ENCODE data around the gene NAGA. TPM values are rescaled to one million over a fixed set of nuclear protein-coding genes. Genes with fewer than 3 reads are reported as not detected.

The NAGA gene
- polyA plus RNA-seq, 1 donor = 27.3 TPM

DNA sequence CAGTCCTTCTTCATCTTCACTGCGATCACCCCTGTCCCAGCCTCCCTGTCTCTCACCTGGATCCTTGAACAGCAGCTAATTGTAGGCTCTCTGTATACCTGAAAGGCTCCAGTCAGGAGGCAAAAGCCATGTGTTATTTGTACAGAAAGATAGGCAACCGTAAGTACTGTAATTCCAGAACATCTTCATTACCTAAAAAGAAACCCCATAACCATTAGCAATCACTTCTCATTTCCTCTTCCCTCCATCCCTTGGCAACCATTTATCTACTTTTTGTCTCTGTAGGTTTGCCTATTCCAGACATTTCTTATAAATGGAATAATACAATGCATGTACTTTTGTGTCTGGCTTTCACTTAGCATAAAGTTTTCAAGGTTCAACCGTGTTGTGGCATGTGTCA lies 17.8 kb downstream of the NAGA start:
- no peak for DNase-seq

- DNase-seq = no peak
Observed at GRCh38 chr22:42050641-42051180, 19.9 kb downstream of the NAGA start.

- DNase-seq = no peak
Observed at GRCh38 chr22:42041784-42042183, 28.8 kb downstream of the NAGA start.

DNA sequence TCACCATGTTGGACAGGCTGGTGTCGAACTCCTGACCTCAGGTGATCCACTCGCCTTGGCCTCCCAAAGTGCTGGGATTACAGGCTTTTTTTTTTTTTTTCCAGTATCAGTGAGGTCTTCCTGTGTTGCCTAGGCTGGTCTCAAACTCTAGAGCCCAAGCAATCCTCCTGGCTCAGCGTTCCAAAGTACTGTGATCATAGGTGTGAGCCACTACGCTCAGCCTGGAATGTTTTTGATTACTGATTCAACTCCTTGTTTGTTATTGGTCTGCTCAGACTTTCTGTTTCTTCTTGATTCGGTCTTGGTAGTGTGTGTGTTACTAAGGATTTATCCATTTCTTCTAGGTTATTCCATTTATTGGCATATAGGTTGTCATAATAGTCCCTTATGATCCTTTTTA lies 31.3 kb downstream of the NAGA start:
- DNase-seq = no peak

GRCh38 chr22:42035256-42035655 lies 35.4 kb downstream of the NAGA start:
- no peak for DNase-seq

- DNase-seq = no peak
Observed at GRCh38 chr22:42033263-42034181, 37.1 kb downstream of the NAGA start.

GRCh38 chr22:42026705-42027104 lies 43.9 kb downstream of the NAGA start:
- no peak for DNase-seq

DNA sequence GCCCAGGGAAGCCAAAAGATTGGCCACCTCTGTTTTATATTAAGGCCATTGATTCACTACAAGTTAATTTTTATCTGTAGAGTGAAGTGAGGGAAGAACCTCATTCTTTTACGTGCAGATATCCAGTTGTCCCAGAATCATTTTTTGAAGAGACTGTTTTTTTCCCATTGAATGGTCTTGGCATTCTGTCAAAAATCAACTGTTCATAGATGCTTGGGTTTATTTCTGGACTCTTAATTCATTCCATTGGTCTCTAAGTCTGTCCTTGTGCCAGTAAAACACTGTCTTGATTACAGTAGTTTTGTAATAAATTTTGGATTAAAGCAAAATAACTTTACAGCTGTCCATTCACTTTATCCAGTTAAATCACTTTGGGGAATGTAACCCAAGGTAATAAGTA lies 45.2 kb downstream of the NAGA start:
- no peak for DNase-seq

DNA sequence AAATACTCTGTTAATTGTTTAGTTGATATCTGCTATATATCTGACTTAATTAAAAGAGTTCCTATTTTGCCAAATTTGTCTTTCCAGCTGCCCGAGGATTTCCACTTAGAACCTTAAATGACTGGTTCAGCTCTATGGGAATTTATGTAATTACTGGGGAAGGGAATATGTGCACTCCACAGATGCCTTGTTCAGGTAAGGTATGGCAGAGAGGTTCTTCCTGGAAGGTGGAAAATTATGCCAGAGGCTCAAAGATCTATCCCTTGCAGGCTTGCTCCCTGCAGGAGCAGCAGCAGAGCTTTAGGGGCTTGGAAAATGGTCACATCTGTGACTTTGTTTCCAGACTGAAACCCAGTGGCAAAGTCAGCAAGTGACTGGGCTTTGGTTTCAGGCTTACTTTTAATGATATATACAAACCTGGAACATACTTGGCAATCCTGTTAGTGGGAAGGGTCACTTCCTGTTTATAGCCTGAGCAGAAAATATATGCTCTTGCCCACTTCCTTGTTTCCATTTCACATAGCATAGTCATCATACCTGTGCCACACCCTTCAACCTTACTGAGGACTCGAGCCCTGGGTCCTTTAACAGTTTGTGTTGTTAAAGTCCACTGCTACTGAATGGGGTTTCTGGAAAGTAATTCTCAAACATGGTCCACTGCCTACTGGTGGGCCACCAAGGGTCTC lies 48.3 kb downstream of the NAGA start:
- DNase-seq = no peak

DNA sequence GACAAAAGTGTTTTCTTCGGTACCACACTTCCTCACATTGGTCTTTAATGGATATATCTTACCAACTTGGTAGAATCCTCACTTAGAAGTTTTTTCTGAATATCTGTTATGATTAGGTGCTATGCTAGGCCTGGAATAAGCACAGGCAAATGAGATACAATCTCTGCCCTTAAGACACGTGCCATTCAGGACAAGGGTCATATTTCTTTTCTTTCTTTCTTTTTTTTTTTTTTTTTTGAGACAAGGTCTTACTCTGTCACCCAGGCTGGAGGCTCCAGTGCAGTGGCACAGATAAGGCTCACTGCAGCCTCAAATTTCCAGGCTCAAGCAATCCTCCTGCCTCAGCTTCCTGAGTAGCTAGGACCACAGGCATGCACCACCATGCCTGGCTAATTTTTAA lies 49.0 kb downstream of the NAGA start:
- no peak for DNase-seq

GRCh38 chr22:42018224-42018623 lies 52.4 kb downstream of the NAGA start:
- DNase-seq = no peak

DNA sequence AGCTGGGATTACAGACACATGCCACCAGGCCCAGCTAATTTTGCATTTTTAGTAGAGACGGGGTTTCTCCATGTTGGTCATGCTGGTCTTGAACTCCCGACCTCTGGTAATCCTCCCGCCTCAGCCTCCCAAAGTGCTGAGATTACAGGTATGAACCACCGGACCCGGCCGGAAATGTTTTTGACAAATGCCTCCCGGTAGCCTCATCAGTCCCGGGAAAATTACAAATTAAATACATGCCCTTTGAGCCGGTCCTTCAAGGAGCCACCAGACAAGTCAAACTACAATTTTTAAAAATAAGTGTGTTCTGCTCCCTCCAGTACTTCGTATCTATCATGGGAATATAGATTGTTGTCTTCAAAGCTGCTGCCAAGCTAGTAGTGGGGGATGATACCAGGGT lies 54.5 kb downstream of the NAGA start:
- DNase-seq = no peak

GRCh38 chr22:42013385-42013784 lies 57.2 kb downstream of the NAGA start:
- DNase-seq = no peak

GRCh38 chr22:42010778-42011177 lies 59.8 kb downstream of the NAGA start:
- no peak for DNase-seq

Other genes starting within 250 kb of the NAGA start
- gene SREBF2, start 237.7 kb downstream of the NAGA start, polyA plus RNA-seq (ENCODE audit: insufficient read length) = 86.7 TPM
- gene SHISA8, start 155.7 kb downstream of the NAGA start, polyA plus RNA-seq (ENCODE audit: insufficient read length) = 0.38 TPM
- 3.8 TPM for gene TNFRSF13C, start 144.0 kb downstream of the NAGA start, polyA plus RNA-seq (ENCODE audit: insufficient read length)
- gene CENPM, start 123.7 kb downstream of the NAGA start, polyA plus RNA-seq (ENCODE audit: insufficient read length) = 15.6 TPM
- 7.7 TPM for gene SEPTIN3, start 101.4 kb downstream of the NAGA start, polyA plus RNA-seq (ENCODE audit: insufficient read length)
- gene WBP2NL, start 72.0 kb downstream of the NAGA start, polyA plus RNA-seq (ENCODE audit: insufficient read length) = 8.4 TPM
- 10.0 TPM for gene PHETA2, start 3.4 kb upstream of the NAGA start, polyA plus RNA-seq (ENCODE audit: insufficient read length)
- 90.7 TPM for gene SMDT1, start 8.9 kb upstream of the NAGA start, polyA plus RNA-seq (ENCODE audit: insufficient read length)
- gene NDUFA6, start 20.0 kb upstream of the NAGA start, polyA plus RNA-seq (ENCODE audit: insufficient read length) = 112 TPM
- gene CYP2D6, start 60.0 kb upstream of the NAGA start, polyA plus RNA-seq (ENCODE audit: insufficient read length) = 6.2 TPM
- 29.7 TPM for gene TCF20, start 199.8 kb upstream of the NAGA start, polyA plus RNA-seq (ENCODE audit: insufficient read length)